GM19463 (cell line): ENCODE results near the gene TNIK.

Experiments used
- ATAC-seq: cut with Tn5 transposase; IDR thresholded peaks from one replicate; pipeline ENCODE4 v1.9.1; 2021; ENCODE audit warnings: mild to moderate bottlenecking, moderate library complexity; ENCODE audit not compliant: unreplicated experiment

The TNIK gene

GRCh38 chr3:171176244-171176933, 283.8 kb downstream of the TNIK start:
- ATAC-seq = no peak

- ATAC-seq = no peak
Observed at GRCh38 chr3:171175741-171176234, 284.4 kb downstream of the TNIK start.

- ATAC-seq = no peak
Observed at GRCh38 chr3:171173736-171174135, 286.5 kb downstream of the TNIK start.

GRCh38 chr3:171172070-171172469, 288.1 kb downstream of the TNIK start:
- no peak for ATAC-seq

DNA sequence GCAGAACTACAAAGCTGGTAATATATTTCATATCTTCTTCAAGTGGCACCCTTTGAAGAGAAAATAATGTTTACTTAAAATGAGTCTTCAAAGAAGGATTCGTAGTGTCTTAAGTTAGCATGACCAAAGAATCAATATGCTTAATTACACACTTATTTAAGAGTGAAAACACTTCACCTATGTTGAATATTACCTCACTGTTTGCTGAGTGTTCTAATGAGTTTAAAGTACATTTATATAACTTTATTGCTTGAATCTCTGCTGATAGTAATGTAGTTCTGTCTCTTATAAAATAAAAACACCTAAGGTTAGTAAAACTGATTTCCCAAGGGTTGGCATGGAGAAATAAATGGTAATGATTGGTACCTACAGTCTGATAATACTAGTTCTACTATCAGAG, 290.3 kb downstream of the TNIK start:
- ATAC-seq = no peak

- ATAC-seq = no peak
Observed at GRCh38 chr3:171169443-171169842, 290.8 kb downstream of the TNIK start.

- no peak for ATAC-seq
Observed at GRCh38 chr3:171168551-171168950, 291.7 kb downstream of the TNIK start.

DNA sequence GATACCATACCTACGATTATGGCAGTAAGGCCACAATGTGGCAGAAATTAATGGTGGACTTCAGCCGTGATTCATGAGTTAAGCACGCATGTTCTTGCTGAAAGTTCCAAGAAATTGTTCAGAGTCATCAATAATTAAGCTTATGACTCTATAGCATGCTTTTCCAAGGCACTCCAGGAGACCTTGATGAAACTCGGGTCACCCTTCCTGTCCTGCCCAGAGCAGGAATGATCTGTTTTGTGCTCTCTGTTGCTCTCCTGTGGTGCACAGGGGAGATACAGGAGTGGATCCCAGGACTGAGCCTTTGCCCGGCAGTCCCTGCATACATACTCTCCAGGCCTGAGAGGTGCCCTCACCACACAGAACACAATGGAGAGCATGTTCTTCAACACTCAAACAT, 292.1 kb downstream of the TNIK start:
- no peak for ATAC-seq

DNA sequence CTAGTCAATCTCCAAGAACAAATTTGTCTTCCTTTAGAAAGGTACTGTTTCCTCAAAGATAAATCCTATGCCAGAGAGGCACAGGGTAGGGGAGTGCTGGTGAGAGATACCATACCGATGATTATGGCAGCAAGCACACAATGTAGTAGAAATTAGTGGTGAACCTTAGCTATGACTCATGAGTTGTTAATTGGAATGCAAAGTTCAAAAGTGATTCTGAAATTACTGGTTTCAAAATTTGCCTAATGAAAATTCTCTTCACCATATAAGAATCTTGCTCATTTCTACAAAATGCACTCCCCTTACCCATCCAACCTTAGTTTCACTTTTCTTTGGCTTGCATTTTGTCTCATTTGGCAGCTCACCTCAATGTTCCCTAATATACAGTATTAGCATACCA, 294.2 kb downstream of the TNIK start:
- peak; percentile 75 for ATAC-seq

GRCh38 chr3:171165499-171165921, 294.7 kb downstream of the TNIK start:
- ATAC-seq = peak; percentile 42

GRCh38 chr3:171164067-171164465, 296.1 kb downstream of the TNIK start:
- no peak for ATAC-seq

GRCh38 chr3:171163101-171164066, 296.8 kb downstream of the TNIK start:
- ATAC-seq = no peak

DNA sequence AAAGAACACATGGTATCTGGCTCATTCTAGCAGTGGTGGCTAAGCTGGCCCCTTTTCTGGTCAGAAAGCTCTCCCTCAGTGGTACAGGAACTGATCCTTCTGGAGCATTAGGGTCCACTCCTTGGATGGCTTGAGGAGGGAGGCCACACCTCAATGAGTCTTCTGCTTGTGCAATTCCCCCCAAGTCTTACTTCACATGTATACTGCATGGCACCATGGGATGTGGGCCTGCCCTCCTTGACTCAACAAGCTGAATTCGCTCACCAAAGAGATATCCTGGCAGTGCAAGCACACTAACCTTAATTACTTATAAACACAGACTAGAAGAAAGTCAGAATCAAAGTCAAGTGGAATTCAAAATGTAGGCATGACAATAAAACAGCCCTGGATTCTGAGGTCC, 299.9 kb downstream of the TNIK start:
- no peak for ATAC-seq

DNA sequence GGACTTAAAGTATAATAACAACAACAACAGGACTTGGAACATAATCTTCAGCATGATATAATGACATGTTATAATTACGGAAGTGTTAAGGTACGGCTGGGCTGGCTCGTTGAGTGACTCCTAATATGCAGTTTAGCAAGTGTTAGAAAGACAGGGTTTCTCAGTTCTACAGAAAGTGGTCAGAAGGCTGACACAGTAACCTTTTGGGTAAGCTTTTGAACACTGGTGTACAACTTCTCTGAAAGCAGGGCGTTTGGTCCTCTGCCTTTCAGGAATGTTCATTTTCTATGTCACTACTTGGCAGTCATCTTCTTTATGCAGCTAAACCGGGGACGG, 300.4 kb downstream of the TNIK start:
- no peak for ATAC-seq

DNA sequence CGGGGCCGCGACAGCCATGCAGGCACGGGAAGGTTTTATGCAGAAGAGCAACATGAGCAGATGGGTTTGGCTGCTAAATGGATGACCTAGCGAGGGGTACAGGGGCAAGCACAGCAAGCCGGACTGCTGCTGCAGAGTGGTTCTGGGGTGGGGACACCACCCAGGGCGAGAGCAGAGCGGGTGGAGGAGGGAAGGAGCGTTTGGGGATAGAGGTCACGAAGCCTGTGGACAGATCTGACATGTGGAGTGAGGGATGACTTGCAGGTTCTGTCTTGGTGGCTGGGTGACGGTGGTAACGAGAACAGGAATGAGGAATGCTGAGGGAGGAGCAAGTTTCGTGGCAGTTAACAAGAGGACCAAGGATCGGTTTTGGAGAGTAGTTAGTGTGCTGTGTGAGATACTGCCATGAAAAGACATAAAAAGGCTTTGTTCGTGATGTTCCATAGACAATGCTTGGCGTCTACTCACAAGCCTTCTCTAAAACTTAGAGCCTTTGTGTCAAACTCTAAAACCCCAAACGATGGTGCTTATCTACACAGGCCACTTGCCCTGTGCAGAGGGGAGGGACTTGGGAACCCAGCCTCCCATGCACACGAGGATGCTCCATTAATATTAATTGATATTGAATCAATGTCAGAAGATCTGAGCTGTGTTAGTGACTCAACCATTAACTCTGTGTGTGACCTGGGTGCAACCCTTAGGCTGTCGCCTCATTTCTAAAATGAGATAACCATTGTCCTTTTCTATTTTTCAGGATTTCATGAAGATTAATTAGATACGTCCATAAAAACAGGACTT, 301.0 kb downstream of the TNIK start:
- no peak for ATAC-seq

- no peak for ATAC-seq
Observed at GRCh38 chr3:171157980-171158379, 302.2 kb downstream of the TNIK start.

- no peak for ATAC-seq
Observed at GRCh38 chr3:171157286-171157685, 302.9 kb downstream of the TNIK start.

DNA sequence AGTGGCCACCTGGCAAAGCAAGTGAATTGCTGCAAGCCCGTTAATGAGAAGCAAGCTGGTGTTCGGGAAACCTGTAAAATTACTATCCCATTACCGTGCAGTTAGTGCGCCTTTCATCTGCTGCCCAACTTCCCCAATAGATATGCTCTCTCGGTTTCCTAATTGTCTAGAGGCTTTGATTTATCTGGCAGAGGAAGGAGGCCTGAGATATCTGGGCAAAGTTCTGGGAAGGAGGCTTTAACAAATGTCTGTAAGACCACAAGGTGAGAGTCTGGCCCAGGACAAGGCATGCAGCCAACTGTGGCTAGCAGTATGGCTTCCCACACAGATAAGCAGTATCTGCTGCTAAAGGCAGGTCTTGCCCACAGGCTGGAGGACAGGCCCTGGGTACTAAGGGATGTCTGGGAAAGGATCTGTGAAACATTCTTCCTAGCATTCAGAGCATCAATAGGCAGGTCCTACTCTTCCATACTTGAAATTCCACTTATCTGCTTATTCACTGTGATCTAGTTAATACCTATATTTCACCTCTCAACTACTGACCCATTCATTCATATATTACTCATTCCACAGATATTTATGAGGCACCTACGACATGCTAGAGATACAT, 303.7 kb downstream of the TNIK start:
- ATAC-seq = no peak

- no peak for ATAC-seq
Observed at GRCh38 chr3:171155122-171155700, 305.0 kb downstream of the TNIK start.

GRCh38 chr3:171150945-171151344, 309.3 kb downstream of the TNIK start:
- ATAC-seq = no peak
